MV-4-11 (cell line): ENCODE data around the gene LDB2.

Source experiments
- DNase-seq: peaks from one replicate; lab custom pipeline; 2025; lab: John Stamatoyannopoulos, UW

LDB2 gene

GRCh38 chr4:16843831-16844508 lies 54.5 kb downstream of the LDB2 start:
- peak; percentile 95 for DNase-seq

GRCh38 chr4:16838226-16838875 lies 60.1 kb downstream of the LDB2 start:
- DNase-seq: no peak

- DNase-seq: no peak
These were observed 61.0 kb downstream of the LDB2 start for GRCh38 chr4:16837475-16837874.

GRCh38 chr4:16836324-16836723 lies 62.1 kb downstream of the LDB2 start:
- DNase-seq: no peak

GRCh38 chr4:16835597-16836247 lies 62.7 kb downstream of the LDB2 start:
- DNase-seq: no peak

- no peak for DNase-seq
These were observed 63.6 kb downstream of the LDB2 start for GRCh38 chr4:16834814-16835213.

GRCh38 chr4:16833722-16834121 lies 64.7 kb downstream of the LDB2 start:
- no peak for DNase-seq

- no peak for DNase-seq
These were observed 68.4 kb downstream of the LDB2 start for GRCh38 chr4:16830081-16830480.

- DNase-seq: no peak
These were observed 70.4 kb downstream of the LDB2 start for GRCh38 chr4:16827794-16828724.

GRCh38 chr4:16827045-16827444 lies 71.4 kb downstream of the LDB2 start:
- DNase-seq: no peak

- no peak for DNase-seq
These were observed 72.0 kb downstream of the LDB2 start for GRCh38 chr4:16826406-16826910.

GRCh38 chr4:16824278-16824806 lies 74.1 kb downstream of the LDB2 start:
- no peak for DNase-seq

- no peak for DNase-seq
These were observed 78.1 kb downstream of the LDB2 start for GRCh38 chr4:16820329-16820728.

GRCh38 chr4:16819652-16820051 lies 78.8 kb downstream of the LDB2 start:
- DNase-seq: no peak

- DNase-seq: no peak
These were observed 80.4 kb downstream of the LDB2 start for GRCh38 chr4:16818005-16818404.

- DNase-seq: no peak
These were observed 81.2 kb downstream of the LDB2 start for GRCh38 chr4:16817286-16817685.

GRCh38 chr4:16814361-16814760 lies 84.1 kb downstream of the LDB2 start:
- no peak for DNase-seq

GRCh38 chr4:16812041-16812440 lies 86.4 kb downstream of the LDB2 start:
- DNase-seq: no peak

GRCh38 chr4:16809943-16810342 lies 88.5 kb downstream of the LDB2 start:
- no peak for DNase-seq

GRCh38 chr4:16809064-16809463 lies 89.4 kb downstream of the LDB2 start:
- no peak for DNase-seq

- DNase-seq: no peak
These were observed 91.1 kb downstream of the LDB2 start for GRCh38 chr4:16807355-16807754.

- DNase-seq: no peak
These were observed 93.9 kb downstream of the LDB2 start for GRCh38 chr4:16804581-16804980.
